GM18505 (cell line): ENCODE results near the gene TNFRSF12A.

Experiments used
- ATAC-seq: cut with Tn5 transposase; IDR thresholded peaks from one replicate; pipeline ENCODE4 v1.9.1; 2021; ENCODE audit not compliant: unreplicated experiment
- POLR2A ChIP-seq: IDR thresholded peaks from 4 replicates; pipeline ENCODE4 v1.6.1; 2011; ENCODE audit warnings: borderline replicate concordance; ENCODE audit not compliant: insufficient read depth, insufficient read length; ENCODE audit errors: extremely low read depth

TNFRSF12A gene

DNA sequence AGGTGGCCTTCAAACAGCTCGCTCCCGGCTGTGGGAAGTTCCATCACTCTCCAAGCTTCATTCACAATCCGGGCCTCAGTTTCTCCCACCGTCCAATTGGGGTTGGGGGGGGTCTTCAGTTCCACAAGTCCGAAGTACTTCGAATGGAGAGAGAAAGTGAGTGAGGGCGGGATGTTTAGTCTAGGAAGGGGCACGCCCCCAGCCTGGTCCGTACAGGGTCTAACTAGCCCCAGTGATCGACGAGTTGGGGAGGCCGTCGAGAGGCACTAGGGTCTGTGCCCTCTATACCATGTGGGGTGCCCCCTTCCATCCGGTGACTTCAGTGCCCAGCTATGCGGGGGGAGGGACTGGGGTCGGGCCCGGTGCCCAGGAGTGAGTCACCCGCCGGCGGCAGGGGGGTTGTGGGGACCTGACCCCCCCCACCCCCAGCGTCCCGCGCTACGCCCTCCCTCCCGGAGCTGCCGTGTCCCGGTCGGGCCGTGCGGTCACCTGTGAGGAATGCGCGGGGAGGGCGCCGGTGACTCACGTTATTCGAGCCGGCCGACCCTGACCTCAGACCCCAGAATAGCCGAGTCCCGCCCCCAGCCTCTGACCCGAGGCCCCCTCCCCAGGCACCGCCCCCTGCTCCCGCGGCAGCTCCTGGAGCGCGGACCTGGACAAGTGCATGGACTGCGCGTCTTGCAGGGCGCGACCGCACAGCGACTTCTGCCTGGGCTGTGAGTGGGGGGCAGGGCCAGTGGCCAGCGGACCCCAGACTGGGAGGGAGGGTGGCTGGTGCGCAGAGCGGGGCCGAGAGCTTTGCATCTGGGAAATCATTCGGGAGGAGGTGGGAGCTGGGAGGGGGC, 658 bp downstream of the TNFRSF12A start:
- TF ChIP-seq POLR2A, result no peak

DNA sequence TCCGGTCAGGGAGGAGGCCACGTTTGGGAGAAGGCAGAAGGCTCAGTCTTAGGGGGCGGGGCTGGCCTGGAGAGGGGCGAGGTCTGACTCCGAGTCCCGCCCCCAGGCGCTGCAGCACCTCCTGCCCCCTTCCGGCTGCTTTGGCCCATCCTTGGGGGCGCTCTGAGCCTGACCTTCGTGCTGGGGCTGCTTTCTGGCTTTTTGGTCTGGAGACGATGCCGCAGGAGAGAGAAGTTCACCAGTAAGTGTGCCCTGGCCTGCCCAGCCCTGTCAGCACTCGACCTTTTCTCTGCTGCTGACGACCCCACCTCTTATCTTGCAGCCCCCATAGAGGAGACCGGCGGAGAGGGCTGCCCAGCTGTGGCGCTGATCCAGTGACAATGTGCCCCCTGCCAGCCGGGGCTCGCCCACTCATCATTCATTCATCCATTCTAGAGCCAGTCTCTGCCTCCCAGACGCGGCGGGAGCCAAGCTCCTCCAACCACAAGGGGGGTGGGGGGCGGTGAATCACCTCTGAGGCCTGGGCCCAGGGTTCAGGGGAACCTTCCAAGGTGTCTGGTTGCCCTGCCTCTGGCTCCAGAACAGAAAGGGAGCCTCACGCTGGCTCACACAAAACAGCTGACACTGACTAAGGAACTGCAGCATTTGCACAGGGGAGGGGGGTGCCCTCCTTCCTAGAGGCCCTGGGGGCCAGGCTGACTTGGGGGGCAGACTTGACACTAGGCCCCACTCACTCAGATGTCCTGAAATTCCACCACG, 1.5 kb downstream of the TNFRSF12A start:
- no peak for ATAC-seq
- TF ChIP-seq POLR2A, result no peak

More for the DNA sequence above, 658 bp downstream of the TNFRSF12A start:
- no peak for ATAC-seq

DNA sequence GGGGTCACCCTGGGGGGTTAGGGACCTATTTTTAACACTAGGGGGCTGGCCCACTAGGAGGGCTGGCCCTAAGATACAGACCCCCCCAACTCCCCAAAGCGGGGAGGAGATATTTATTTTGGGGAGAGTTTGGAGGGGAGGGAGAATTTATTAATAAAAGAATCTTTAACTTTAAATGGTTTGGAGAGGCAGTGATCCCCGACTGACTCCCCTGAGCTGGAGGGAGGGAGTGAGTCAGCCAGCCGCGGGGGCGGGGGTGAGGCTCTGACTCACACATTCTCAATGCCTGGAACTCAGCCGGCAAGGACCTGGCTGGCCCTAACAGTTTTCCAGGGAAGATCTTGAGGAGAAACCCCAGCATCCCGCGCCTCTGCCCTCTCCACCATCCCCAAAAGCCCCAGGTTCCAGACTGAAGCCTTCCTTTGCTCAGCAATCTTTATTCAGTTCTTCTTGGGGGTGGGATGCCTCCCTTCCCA, 2.1 kb downstream of the TNFRSF12A start:
- ATAC-seq, result no peak
- no peak for TF ChIP-seq POLR2A

DNA sequence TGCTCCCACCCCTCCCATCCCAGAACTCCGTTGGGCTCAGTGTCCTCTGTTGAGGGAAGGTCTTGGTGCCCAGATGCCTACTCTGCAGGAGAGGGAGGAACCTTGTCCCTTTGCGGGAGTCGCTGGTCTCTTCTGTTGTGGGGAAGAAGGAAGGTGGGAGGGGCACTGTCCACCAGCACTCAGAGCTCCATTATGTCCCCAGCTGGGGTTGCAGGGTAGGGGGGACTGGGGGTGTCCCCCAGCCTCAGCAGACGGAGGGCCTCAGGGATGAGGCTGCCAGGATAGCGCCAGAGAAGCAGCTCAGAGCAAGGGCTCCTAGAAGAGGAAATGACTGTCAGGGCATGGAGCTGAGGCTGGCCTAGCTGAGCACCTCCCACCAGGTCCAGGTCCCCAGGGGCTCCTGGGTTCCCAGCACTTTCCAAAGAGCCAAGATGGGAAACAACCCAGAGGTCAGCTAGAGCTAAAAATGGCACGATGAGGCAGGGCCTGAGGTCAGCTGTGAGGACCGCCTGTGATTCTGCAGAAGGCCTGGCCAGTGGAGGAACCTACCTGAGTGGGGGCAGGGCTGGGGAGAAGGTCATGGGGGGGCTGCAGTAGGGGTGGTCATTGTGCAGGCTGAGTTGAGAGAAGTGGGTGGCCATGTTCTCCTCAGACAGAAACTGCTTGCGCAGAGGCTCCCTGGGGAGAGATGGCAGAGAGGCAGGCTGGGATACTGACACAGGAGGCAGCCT, 2.7 kb downstream of the TNFRSF12A start:
- no peak for TF ChIP-seq POLR2A
- no peak for ATAC-seq

DNA sequence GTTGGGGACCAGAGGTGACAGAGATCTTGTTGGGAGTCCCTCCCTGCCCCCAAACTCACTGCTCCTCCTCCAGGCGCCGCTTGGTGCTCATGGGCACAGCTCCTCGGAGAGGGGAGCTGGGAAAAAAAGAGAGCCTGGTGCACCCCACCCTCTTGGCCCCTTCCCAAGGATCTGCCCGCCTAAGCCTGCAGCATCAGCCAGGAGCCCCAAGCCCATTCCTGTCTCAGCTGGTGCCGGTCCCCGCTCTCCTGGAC, 3.2 kb downstream of the TNFRSF12A start:
- ATAC-seq, result peak; percentile 0

DNA sequence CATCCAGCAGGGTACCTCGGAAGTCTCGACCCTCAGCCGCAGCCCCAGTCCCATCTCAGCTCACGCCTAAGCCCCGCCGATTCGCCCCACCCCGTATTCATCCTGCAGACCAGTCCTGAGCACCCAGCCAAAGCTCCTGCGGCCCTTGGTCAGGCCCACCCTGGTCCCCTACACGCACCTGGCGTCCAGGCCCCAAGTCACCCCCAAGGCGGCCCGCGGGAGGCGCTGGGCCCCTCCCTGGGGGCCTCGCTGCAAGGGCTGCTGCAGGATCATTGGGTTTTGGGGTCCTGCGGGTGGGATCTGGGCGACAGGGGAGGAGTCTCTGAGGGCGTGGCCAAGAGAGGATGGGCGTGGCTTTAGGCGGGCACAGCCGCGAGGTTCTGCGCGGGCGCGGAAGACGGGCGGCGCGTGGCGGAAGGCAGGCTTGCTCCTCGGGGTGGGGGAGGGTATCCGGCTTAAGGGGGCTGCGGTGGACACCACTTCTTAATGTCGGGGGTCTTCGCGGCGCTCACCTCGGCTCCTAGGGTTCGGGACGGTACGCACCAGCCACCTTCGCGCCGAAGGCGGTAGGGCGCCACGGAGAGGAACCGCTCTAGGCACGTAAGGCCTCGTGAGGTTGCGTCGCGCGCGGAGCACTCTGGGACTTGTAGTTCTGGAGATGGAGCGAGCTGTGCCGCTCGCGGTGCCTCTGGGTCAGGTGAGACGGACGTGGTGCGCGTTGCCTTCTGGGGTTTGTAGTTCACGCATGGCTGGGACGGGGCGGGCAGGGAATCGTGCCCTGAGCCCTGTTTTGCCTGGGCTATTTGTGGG, 3.7 kb downstream of the TNFRSF12A start, which contains the start of the genes HCFC1R1 and THOC6:
HCFC1R1 (minus strand) TSS at position 274 of the 810 bp plus-strand sequence; CDS start at position 273, 1 bp downstream.
THOC6 (plus strand) TSS at position 367 of the 810 bp plus-strand sequence; CDS start at position 659, 292 bp downstream.
- peak; percentile 86 for TF ChIP-seq POLR2A
- peak; percentile 68 for ATAC-seq

More for the DNA sequence above, 3.2 kb downstream of the TNFRSF12A start:
- TF ChIP-seq POLR2A, result no peak

DNA sequence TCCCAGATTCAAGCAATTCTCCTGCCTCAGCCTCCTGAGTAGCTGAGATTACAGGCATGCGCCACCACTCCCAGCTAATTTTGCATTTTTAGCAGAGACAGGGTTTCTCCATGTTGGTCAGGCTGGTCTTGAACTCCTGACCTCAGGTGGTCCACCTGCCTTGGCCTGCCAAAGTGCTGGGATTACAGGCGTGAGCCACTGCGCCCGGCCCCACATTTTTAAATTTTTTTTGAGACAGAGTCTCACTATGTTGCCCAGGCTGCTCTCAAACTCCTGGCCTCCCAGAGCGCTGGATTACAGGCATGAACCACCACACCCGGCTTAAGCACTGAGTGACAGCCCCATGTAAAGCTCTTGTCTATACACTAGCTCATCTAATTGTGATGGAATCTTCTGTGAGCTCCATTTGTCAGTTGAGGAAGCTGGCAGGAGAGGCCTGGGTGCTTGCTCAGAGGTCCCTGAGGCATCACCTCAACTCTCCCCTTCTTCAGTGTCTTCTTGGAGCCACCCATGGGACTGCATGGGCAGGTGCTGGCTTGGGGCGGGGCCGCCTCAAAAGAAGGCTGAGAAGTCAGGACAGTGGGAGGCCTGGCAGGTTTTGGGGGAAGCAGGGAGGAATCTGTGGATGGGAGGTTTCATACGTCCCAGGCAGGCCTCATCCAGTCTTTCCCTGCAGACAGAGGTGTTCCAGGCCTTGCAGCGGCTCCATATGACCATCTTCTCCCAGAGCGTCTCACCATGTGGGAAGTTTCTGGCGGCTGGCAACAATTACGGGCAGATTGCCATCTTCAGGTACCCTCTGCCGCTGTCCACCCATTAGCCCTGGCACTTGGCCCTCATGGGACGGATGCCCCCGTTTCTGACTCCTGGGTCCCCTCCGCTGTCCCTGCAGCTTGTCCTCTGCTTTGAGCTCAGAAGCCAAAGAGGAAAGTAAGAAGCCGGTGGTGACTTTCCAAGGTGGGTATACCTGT, 5.1 kb downstream of the TNFRSF12A start:
- ATAC-seq, result no peak
- no peak for TF ChIP-seq POLR2A

DNA sequence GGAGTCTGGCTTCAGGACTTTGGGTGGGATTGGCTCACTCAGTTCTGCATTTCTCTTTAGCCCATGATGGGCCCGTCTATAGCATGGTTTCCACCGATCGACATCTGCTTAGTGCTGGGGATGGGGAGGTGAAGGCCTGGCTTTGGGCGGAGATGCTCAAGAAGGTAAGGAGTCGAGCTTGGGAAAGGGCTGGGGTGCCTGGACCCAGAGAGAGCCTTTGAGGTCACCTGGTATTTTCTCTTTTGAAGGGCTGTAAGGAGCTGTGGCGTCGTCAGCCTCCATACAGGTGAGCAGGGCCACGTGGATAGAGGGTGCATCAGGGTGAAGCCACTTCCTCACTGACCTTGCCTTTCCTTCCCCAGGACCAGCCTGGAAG, 5.8 kb downstream of the TNFRSF12A start:
- no peak for ATAC-seq

DNA sequence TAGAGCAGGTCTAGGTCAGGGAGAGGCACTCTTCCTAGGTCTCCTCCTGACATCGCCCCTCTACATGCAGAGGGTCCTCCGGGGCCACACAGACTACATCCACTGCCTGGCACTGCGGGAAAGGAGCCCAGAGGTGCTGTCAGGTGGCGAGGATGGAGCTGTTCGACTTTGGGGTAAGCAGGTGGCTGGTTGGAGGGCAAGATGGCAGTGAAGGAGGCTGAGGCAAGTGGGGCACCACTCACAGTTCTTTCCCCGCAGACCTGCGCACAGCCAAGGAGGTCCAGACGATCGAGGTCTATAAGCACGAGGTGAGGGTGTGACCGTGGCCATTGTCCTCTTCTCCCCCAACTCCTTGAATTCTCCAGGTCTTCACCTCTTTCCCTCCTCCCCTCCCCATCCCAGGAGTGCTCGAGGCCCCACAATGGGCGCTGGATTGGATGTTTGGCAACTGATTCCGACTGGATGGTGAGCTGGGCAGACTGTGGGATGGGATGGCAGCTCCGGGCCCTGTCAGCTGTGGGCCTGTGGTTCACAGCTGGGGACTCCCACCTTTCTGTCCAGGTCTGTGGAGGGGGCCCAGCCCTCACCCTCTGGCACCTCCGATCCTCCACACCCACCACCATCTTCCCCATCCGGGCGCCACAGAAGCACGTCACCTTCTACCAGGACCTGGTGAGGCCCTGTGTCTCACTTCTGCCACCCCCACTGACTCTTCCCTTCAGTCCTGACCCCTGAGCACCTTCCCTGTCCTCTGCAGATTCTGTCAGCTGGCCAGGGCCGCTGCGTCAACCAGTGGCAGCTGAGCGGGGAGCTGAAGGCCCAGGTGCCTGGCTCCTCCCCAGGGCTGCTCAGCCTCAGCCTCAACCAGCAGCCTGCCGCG, 6.7 kb downstream of the TNFRSF12A start:
- no peak for TF ChIP-seq POLR2A
- ATAC-seq, result no peak

More for the DNA sequence above, 5.8 kb downstream of the TNFRSF12A start:
- no peak for TF ChIP-seq POLR2A

DNA sequence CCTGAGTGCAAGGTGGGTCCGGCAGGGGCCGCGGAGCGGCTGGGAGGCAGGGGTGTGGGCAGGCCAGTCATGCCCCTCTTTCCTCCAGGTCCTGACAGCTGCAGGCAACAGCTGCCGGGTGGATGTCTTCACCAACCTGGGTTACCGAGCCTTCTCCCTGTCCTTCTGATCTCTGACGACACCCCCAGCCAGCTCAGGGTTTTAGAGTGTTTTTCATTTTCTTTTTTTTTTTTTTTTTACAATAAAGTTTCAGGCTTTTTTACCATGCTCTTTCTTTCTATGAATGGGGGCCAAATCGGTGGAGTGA, 7.3 kb downstream of the TNFRSF12A start:
- no peak for ATAC-seq
- TF ChIP-seq POLR2A, result no peak
